ENCODE measurements around the gene CCR3.

DNA sequence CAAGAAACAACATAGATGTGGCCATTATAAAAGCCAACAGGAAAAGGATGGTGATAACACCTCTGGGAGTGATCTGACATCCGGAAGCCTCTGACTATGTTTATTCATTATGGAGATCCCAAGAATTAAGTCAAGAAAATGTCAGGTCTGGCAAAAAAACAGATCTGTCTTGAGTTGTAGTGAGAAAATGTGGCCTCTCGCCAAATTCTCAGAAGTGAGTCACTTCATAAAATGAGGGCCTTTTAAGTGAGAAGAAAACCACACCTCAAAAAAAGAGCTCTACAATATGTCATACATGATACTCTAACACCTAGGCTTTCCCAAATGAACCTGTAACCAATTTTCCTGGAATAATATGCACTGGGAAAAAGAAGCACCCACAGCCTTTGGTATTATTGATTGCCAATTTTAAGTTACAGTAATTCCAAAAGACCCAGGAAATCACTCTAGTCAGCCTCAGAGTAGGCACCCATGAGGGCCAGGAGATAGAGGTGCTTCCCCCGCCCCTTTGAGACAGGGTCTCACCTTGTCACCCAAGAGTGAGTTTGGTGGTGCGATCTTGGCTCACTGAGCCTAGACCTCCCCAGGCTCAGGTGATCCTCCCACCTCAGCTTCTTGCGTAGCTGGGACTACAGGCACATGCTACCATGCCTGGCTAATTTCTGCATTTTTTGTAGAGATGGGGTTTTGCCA lies 38.0 kb downstream of the CCR3 start:
- TF ChIP-seq, protein P1, sequence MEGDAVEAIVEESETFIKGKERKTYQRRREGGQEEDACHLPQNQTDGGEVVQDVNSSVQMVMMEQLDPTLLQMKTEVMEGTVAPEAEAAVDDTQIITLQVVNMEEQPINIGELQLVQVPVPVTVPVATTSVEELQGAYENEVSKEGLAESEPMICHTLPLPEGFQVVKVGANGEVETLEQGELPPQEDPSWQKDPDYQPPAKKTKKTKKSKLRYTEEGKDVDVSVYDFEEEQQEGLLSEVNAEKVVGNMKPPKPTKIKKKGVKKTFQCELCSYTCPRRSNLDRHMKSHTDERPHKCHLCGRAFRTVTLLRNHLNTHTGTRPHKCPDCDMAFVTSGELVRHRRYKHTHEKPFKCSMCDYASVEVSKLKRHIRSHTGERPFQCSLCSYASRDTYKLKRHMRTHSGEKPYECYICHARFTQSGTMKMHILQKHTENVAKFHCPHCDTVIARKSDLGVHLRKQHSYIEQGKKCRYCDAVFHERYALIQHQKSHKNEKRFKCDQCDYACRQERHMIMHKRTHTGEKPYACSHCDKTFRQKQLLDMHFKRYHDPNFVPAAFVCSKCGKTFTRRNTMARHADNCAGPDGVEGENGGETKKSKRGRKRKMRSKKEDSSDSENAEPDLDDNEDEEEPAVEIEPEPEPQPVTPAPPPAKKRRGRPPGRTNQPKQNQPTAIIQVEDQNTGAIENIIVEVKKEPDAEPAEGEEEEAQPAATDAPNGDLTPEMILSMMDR (IDR thresholded peaks at IDR 0.05; ENCODE audit: low read depth, low read length), result no peak
- TF ChIP-seq POLR2A (IDR thresholded peaks at IDR 0.05; ENCODE audit: extremely low read depth, insufficient read length) (no peak), MYC (IDR thresholded peaks at IDR 0.05; ENCODE audit: low read depth, low read length) (no peak)
- TF ChIP-seq, protein P2, sequence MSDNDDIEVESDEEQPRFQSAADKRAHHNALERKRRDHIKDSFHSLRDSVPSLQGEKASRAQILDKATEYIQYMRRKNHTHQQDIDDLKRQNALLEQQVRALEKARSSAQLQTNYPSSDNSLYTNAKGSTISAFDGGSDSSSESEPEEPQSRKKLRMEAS (IDR thresholded peaks at IDR 0.05; ENCODE audit: low read depth, low read length), result no peak
